HUDEP-2 (cell line): Measurements from ENCODE around the gene MEGF11.

Experiments
- DNase-seq, 76 experiments: peaks; one replicate each; lab custom pipeline; 2025; ENCODE audit not compliant: unreplicated experiment in 76 of 76; lab: John Stamatoyannopoulos, UW

The MEGF11 gene

GRCh38 chr15:66071921-66072295 lies 181.6 kb downstream of the MEGF11 start:
- DNase-seq, result no peak

GRCh38 chr15:66071160-66071920 lies 182.2 kb downstream of the MEGF11 start:
- DNase-seq, result no peak

- DNase-seq, result no peak
Observed at GRCh38 chr15:66070220-66070934, 183.2 kb downstream of the MEGF11 start.

GRCh38 chr15:66069751-66070150 lies 183.8 kb downstream of the MEGF11 start:
- DNase-seq, result no peak

GRCh38 chr15:66068801-66069200 lies 184.7 kb downstream of the MEGF11 start:
- no peak for DNase-seq

- DNase-seq, result no peak
Observed at GRCh38 chr15:66067687-66068086, 185.9 kb downstream of the MEGF11 start.

GRCh38 chr15:66066481-66066880 lies 187.1 kb downstream of the MEGF11 start:
- DNase-seq, result no peak

- no peak for DNase-seq
Observed at GRCh38 chr15:66066005-66066404, 187.5 kb downstream of the MEGF11 start.

- DNase-seq, result no peak
Observed at GRCh38 chr15:66065325-66065724, 188.2 kb downstream of the MEGF11 start.

- no peak for DNase-seq
Observed at GRCh38 chr15:66063147-66063546, 190.4 kb downstream of the MEGF11 start.

- no peak for DNase-seq
Observed at GRCh38 chr15:66057089-66057488, 196.5 kb downstream of the MEGF11 start.

- DNase-seq, result no peak
Observed at GRCh38 chr15:66053991-66054390, 199.6 kb downstream of the MEGF11 start.

- no peak for DNase-seq
Observed at GRCh38 chr15:66051833-66052232, 201.7 kb downstream of the MEGF11 start.

- no peak for DNase-seq
Observed at GRCh38 chr15:66050264-66050663, 203.3 kb downstream of the MEGF11 start.

GRCh38 chr15:66049353-66049752 lies 204.2 kb downstream of the MEGF11 start:
- DNase-seq, result no peak

- DNase-seq, result no peak
Observed at GRCh38 chr15:66047321-66048024, 206.1 kb downstream of the MEGF11 start.

- DNase-seq, result no peak
Observed at GRCh38 chr15:66046751-66047150, 206.8 kb downstream of the MEGF11 start.

GRCh38 chr15:66046326-66046725 lies 207.2 kb downstream of the MEGF11 start:
- no peak for DNase-seq

GRCh38 chr15:66045542-66045941 lies 208.0 kb downstream of the MEGF11 start:
- no peak for DNase-seq

GRCh38 chr15:66044837-66045236 lies 208.7 kb downstream of the MEGF11 start:
- DNase-seq, result no peak

GRCh38 chr15:66043264-66043663 lies 210.3 kb downstream of the MEGF11 start:
- DNase-seq, result no peak

GRCh38 chr15:66042624-66043023 lies 210.9 kb downstream of the MEGF11 start:
- no peak for DNase-seq
